DND-41 (cell line): ENCODE data around the gene CHMP2B.

Source experiments
- CTCF ChIP-seq: IDR thresholded peaks from 2 replicates; pipeline ENCODE4 v1.5.1; 2012; ENCODE audit warnings: borderline replicate concordance, low read length, moderate library complexity, mild to moderate bottlenecking; ENCODE audit not compliant: poor library complexity, severe bottlenecking; ENCODE audit errors: extremely low read depth
- EZH2 ChIP-seq: IDR thresholded peaks from 3 replicates; pipeline ENCODE4 v1.6.1; 2012; ENCODE audit warnings: borderline replicate concordance, low read depth, mild to moderate bottlenecking, moderate library complexity, low read length, inconsistent platforms; ENCODE audit not compliant: severe bottlenecking

- TF ChIP-seq CTCF (no peak), EZH2 (no peak)
These were observed 1.4 kb upstream of the CHMP2B start for GRCh38 chr3:87225659-87226058.
